Upper lobe of left lung (tissue), 4 donors: Measurements from ENCODE around the gene CSN3.

ENCODE experiments used
- CTCF ChIP-seq, 6 experiments: fragments of 450-650 bp in 4 of 6; fragments of 200-600 bp in 2 of 6; sonication (generic) in 2 of 6; IDR thresholded peaks; one replicate each; pipeline ENCODE4 v1.5.1; 2016 to 2019; ENCODE audit warnings: antibody characterized with exemption in 6 of 6
- POLR2AphosphoS5 ChIP-seq, 2 donors: sonication (generic); formaldehyde crosslinking; IDR thresholded peaks; one replicate each; pipeline ENCODE4 v1.5.1; 2017; ENCODE audit warnings: antibody characterized with exemption in 2 of 2

DNA sequence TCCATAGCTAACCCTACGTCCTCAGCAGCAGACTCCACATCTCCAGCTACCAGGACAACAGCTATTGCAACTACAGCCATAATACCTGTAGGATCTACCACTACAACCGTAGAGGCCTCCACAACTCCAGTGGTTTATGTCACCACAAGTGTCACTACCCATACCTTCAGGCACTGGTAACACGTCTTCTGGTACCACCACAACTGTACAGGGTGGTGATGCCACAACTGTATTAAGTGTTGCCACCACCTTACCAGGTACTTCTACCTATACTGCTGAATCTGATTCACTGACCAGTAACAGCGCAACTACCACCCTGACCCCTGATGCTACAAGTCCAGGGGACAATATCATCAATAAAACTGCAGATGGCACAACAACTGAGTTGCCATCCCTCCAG, 57.8 kb downstream of the CSN3 start:
- TF ChIP-seq POLR2AphosphoS5 (IDR thresholded peaks at IDR 0.05): no peak
- TF ChIP-seq CTCF (IDR thresholded peaks at IDR 0.05): no peak
